Pancreas (tissue), 10 donors: ENCODE data around the gene SUCLG2. TPM values are rescaled to one million over a fixed set of nuclear protein-coding genes. Genes with fewer than 3 reads are reported as not detected.

Experiments used
- ATAC-seq, 4 donors: fragments of 200-7000 bp; cut with Tn5 transposase; one replicate each; pipeline versions ENCODE4 v1.8.0 to v1.9.1; 2020; ENCODE audit warnings: mild to moderate bottlenecking in 4 of 4, moderate library complexity in 4 of 4
- DNase-seq, 6 donors: peaks; one replicate each; pipeline ENCODE4 v3.0.0-alpha.2; 2020
- FAIRE-seq: peaks from 2 replicates; lab custom pipeline; 2012; peaks lifted over from hg19 to GRCh38; lab: Jason Lieb, UNC
- H3K27ac ChIP-seq, 4 donors: fragments of 200-600 bp; sonication (generic); 1 replicate in 3 of 4; 2 replicates in 1 of 4; pipeline versions ENCODE4 v1.5.0 to v1.8.0; 2020
- H3K27me3 ChIP-seq, 4 donors: fragments of 200-600 bp; one replicate each; pipeline ENCODE4 v1.8.0; 2021
- H3K36me3 ChIP-seq, 3 donors: fragments of 200-600 bp; sonication (generic) in 1 of 3; one replicate each; pipeline versions ENCODE4 v1.5.0 to v1.8.0; 2020 to 2021
- H3K4me1 ChIP-seq, 3 donors: fragments of 200-600 bp; one replicate each; pipeline ENCODE4 v1.8.0; 2021
- H3K4me3 ChIP-seq, 4 donors: fragments of 200-600 bp; sonication (generic) in 2 of 4; one replicate each; pipeline versions ENCODE4 v1.5.0 to v1.8.0; 2020 to 2021
- H3K9me3 ChIP-seq, 4 donors: fragments of 200-600 bp; one replicate each; pipeline ENCODE4 v1.8.0; 2021
- WGBS, 2 donors: extraction: QIAGEN DNeasy Blood & Tissue Kit; methylation state at CpG; one replicate each; pipeline ENCODE4 v1.1.7; 2013; 5-methylcytosine and 5-hydroxymethylcytosine counted together
- intact Hi-C, 3 donors: fragments of 100-400 bp; cut with DNase I; formaldehyde crosslinking; loops; one replicate each; pipeline versions ENCODE4 v1.11.1 to v1.14.2; 2022
- polyA plus RNA-seq, 2 donors: library from polyadenylated mRNA; stranded (reverse); fragments of 200-250 nt; gene quantifications; one replicate each; pipeline ENCODE4 v1.2.3, GENCODE V29; 2013
- total RNA-seq, 6 donors: library from RNA; stranded (reverse); fragmentation: NEBNext Ultra II Directional in 4 of 6; extraction: Animal tissue kit (Norgen Biotek cat#: 25700) in 4 of 6; gene quantifications; one replicate each; pipeline versions ENCODE4 v1.2.1 to v1.2.4, GENCODE V29; 2021 to 2023
- TF ChIP-seq, protein P1 (sequence below), 4 donors: fragments of 200-600 bp; sonication (generic) in 3 of 4; IDR thresholded peaks; one replicate each; pipeline versions ENCODE4 v1.5.0 to v1.8.0; 2021; ENCODE audit warnings: antibody characterized with exemption in 4 of 4
- donor health status: healthy with polysubstance abuse.
- donor health status: DM: no; HTN: no; CAD: no; lungs with moderate emphysema.
- donor health status: DM: no; HTN: no; CAD: no.
- donor health status: control.
- donor health status: control.
- donor health status: Bipolar disorder and iron deficiency.
- donor health status: DM: yes; HTN: yes; CAD: no.
- donor health status: DM: no; HTN: no; CAD: no.
- donor health status: DM: no; HTN: no; CAD: no.
- donor health status: DM: yes; HTN: yes; CAD: no.

The SUCLG2 gene
- total and polyA plus RNA-seq, 8 donors = 16.4 to 34.4 (median 28.9) TPM

DNA sequence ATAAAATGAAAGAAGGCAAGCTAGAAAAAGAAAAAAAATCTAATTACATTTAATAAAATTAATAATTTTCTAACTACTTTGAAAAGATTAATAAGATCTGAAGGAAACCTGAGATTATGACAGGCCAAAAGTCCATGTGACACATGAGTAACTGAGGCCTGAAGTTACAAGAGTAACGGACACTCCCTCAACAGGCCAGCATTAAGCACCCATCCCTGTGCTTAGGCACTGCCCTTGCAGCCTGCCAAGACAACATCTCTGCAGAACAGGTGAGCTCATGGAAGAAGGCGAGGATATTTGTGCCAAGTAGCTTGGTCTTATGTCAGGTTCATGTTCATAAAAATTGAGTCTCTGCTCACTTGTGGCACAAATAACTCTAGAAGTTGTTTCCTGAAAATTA is 31.8 kb downstream of the SUCLG2 start:
- TF ChIP-seq, protein P1, sequence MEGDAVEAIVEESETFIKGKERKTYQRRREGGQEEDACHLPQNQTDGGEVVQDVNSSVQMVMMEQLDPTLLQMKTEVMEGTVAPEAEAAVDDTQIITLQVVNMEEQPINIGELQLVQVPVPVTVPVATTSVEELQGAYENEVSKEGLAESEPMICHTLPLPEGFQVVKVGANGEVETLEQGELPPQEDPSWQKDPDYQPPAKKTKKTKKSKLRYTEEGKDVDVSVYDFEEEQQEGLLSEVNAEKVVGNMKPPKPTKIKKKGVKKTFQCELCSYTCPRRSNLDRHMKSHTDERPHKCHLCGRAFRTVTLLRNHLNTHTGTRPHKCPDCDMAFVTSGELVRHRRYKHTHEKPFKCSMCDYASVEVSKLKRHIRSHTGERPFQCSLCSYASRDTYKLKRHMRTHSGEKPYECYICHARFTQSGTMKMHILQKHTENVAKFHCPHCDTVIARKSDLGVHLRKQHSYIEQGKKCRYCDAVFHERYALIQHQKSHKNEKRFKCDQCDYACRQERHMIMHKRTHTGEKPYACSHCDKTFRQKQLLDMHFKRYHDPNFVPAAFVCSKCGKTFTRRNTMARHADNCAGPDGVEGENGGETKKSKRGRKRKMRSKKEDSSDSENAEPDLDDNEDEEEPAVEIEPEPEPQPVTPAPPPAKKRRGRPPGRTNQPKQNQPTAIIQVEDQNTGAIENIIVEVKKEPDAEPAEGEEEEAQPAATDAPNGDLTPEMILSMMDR (IDR thresholded peaks at IDR 0.05) = no peak
- WGBS, 2 donors = 95 to 98% methylated on average over 2 of the region's 2 CpGs
- H3K27me3 ChIP-seq = no peaks in the 10 kb centered on the region
- H3K4me1 ChIP-seq = peaks cover 0 to 3% (median 0%) of the 10 kb centered on the region in 3 donors
- H3K36me3 ChIP-seq = peaks cover 0 to 6% (median 0%) of the 10 kb centered on the region in 3 donors
- ATAC-seq = no peak
- no peaks in the 10 kb centered on the region for H3K9me3 ChIP-seq
- no peak overlapping the region for H3K27ac ChIP-seq
- DNase-seq = no peak
- FAIRE-seq = no peak
- H3K4me3 ChIP-seq = no peak overlapping the region
- intact Hi-C loops = no loop called here

DNA sequence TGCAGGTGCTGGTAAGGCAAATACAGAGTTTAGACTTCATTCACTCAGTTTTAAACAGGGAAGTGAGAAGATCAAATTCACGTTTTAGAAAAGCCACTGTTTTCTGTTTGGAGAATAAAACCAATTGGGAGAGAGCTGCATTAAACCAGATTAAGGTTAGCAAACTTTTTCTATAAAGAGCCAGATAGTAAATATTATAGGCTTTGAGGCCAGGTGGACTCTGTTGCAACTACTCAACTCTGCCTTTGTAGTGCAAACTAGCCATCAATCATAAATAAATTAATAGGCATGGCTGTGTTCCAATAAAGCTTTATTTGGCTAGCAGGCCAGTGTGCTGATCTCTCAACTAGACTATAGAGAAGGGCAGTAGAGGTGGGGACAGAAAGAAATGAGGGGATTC is 33.5 kb downstream of the SUCLG2 start:
- DNase-seq (no peak), FAIRE-seq (no peak), ATAC-seq (no peak)
- Histone ChIP-seq H3K27ac (no peak overlapping the region), H3K36me3 (peaks cover 0 to 6% (median 0%) of the 10 kb centered on the region in 3 donors), H3K9me3 (no peaks in the 10 kb centered on the region), H3K4me3 (no peak overlapping the region), H3K4me1 (peaks cover 0 to 3% (median 0%) of the 10 kb centered on the region in 3 donors), H3K27me3 (no peaks in the 10 kb centered on the region)
- intact Hi-C loops = no loop called here
- WGBS, 2 donors = 38 to 47% methylated on average over 1 of the region's 1 CpG
- TF ChIP-seq, protein P1 (IDR thresholded peaks at IDR 0.05) = no peak

DNA sequence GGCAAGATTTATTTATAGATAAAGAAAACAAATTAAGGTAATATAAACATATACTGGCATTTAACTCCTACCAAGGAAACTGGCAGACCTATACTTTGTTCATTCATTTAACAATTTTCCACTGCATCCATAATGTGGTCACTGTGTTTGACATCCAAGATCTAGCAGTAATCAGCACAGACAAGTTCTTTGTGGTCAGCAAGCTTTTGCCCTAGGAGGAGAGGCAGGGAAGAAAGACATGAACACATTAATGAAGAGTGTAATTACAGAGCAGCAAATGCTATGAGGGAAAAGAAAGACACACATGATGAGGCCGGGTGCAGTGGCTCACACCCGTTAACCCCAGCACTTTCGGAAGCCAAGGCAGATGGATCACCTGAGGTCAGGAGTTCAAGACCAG is 34.4 kb downstream of the SUCLG2 start:
- Histone ChIP-seq H3K4me3 (no peak overlapping the region), H3K36me3 (peaks cover 0 to 6% (median 0%) of the 10 kb centered on the region in 3 donors), H3K4me1 (peaks cover 0 to 3% (median 0%) of the 10 kb centered on the region in 3 donors), H3K9me3 (no peaks in the 10 kb centered on the region), H3K27me3 (no peaks in the 10 kb centered on the region), H3K27ac (no peak overlapping the region)
- intact Hi-C loops = no loop called here
- DNase-seq (no peak), FAIRE-seq (no peak), ATAC-seq (no peak)
- WGBS, 2 donors = 93 to 97% methylated on average over 3 of the region's 3 CpGs
- TF ChIP-seq, protein P1 (IDR thresholded peaks at IDR 0.05) = no peak

DNA sequence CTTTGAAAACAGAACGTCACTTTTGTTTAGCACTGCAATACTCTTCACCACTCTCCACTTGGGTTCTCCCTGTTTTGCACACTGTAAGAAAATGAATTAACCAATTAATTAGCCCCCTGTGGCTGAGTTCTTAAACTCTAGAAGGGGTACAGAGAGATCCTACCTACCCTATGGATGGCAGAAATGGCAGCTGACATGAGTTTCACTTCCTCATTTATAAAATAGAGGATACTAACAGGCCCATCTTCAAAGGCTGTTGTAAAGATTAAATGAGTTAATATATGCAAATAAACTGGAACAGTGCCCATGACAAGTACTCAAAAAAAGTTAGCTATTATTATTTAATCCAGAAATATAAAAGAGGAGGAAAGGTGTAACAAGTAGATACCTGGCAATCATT is 36.9 kb downstream of the SUCLG2 start:
- WGBS, 2 donors = 98 to 100% methylated on average over 1 of the region's 1 CpG
- H3K4me3 ChIP-seq = no peak overlapping the region
- H3K36me3 ChIP-seq = peaks cover 0 to 6% (median 0%) of the 10 kb centered on the region in 3 donors
- FAIRE-seq = no peak
- H3K9me3 ChIP-seq = no peaks in the 10 kb centered on the region
- no peak for DNase-seq
- H3K4me1 ChIP-seq = no peaks in the 10 kb centered on the region
- intact Hi-C loops = no loop called here
- no peak overlapping the region for H3K27ac ChIP-seq
- no peak for ATAC-seq
- H3K27me3 ChIP-seq = no peaks in the 10 kb centered on the region
- TF ChIP-seq, protein P1 (IDR thresholded peaks at IDR 0.05) = no peak

DNA sequence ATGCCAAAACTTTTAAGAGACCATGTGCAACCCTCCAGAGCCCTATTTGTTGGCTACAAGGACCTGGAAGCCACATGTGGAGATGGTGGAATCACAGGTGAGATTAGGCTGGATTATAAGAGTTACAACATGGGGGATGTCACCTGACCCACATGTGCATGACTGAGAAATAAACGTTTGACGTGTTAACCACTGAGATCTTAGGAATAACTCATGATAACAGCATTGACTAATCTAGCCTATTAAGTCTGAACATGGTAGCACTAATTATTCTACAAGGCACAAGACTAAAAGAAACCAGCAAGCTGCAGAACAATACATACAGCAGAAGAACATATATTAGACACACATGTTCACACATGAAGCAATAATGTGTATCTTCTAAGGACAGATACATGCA is 38.4 kb downstream of the SUCLG2 start:
- Histone ChIP-seq H3K4me1 (no peaks in the 10 kb centered on the region), H3K4me3 (no peak overlapping the region), H3K36me3 (peaks cover 0 to 6% (median 0%) of the 10 kb centered on the region in 3 donors), H3K27me3 (no peaks in the 10 kb centered on the region), H3K9me3 (no peaks in the 10 kb centered on the region), H3K27ac (no peak overlapping the region)
- no peak for DNase-seq
- intact Hi-C loops = no loop called here
- FAIRE-seq = no peak
- TF ChIP-seq, protein P1 (IDR thresholded peaks at IDR 0.05) = no peak
- no peak for ATAC-seq
- WGBS, 2 donors = 70 to 84% methylated on average over 2 of the region's 2 CpGs
